ENCODE data around the gene GRAMD2A. TPM values are rescaled to one million over a fixed set of nuclear protein-coding genes. Genes with fewer than 3 reads are reported as not detected.

The GRAMD2A gene
- total RNA-seq, 1 donor from 2014 or later = not detected

DNA sequence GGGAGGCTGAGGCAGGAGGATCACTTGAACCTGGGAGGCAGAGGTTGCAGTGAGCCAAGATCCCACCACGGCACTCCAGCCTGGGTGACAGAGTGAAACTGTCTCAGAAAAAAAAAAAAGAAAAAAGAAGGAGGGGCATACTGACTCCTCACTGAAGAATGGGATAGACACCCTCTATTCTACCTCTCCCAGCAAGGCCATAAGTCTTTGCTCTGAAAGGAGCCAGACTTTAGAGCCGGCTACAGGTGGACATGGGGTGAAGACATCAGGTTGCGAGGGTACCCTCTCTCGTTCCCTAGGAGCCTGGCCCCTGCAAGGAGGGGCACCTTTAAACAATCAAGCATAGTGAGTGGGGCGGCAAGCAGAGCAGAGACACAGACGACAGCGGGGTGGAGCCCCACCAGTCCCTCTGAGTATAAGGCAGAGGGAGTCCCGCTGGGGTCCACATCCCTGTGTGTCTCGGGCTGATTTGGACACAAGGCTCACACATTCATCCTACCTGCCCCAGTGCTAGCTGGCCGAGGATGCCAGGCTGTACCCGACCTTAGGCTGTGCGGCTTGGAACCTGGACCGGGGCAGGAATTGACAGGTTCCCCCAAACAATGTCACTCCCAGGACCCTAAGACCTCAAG, 1.1 kb downstream of the GRAMD2A start:
- no peaks in the 10 kb centered on the region for H3K9me3 Mint-ChIP-seq
- intact Hi-C loops (cut with micrococcal nuclease) = loop anchor here (5.0 kb wide), 1 partner anchor 91 kb away; no protein-coding TSS in a partner anchor
- DNase-seq (ENCODE audit: low spot score) = no peak
- peaks cover 10% of the 10 kb centered on the region for H3K4me1 Mint-ChIP-seq (ENCODE audit: low read depth)
- H3K27ac Mint-ChIP-seq = no peak overlapping the region
- peaks cover 10% of the 10 kb centered on the region for H3K27me3 Mint-ChIP-seq (ENCODE audit: low read depth)
- no peak overlapping the region for H3K4me3 Mint-ChIP-seq (ENCODE audit: low read depth)
- H3K36me3 Mint-ChIP-seq (ENCODE audit: low read depth) = peaks cover 38% of the 10 kb centered on the region

DNA sequence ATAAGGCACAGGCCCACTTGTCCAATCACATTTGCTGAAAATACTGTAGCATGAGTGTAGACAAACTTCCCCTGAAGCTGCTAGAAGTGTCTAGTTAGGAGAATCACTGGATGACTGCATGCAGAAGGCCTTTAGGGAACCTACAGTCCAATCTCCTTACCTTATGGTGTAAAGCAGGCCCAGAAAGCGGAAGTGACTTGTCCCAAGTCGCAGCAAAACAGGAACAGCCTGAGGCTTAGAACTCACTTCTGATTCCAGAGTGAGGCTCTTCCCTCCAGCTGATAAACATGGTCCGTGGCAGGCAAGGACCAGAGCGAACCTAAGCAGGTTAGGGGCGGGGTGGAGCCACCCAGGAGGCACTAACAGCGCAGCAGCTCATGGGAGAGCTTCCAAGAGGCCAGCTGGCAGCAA, 2.5 kb downstream of the GRAMD2A start:
- Mint-ChIP-seq H3K27me3 (ENCODE audit: low read depth) (peaks cover 13% of the 10 kb centered on the region), H3K4me1 (ENCODE audit: low read depth) (peaks cover 5% of the 10 kb centered on the region), H3K27ac (no peak overlapping the region), H3K36me3 (ENCODE audit: low read depth) (peaks cover 24% of the 10 kb centered on the region), H3K9me3 (no peaks in the 10 kb centered on the region), H3K4me3 (ENCODE audit: low read depth) (no peak overlapping the region)
- intact Hi-C loops (cut with micrococcal nuclease) = loop anchor here (5.0 kb wide), 1 partner anchor 92 kb away; no protein-coding TSS in a partner anchor
- DNase-seq (ENCODE audit: low spot score) = no peak

DNA sequence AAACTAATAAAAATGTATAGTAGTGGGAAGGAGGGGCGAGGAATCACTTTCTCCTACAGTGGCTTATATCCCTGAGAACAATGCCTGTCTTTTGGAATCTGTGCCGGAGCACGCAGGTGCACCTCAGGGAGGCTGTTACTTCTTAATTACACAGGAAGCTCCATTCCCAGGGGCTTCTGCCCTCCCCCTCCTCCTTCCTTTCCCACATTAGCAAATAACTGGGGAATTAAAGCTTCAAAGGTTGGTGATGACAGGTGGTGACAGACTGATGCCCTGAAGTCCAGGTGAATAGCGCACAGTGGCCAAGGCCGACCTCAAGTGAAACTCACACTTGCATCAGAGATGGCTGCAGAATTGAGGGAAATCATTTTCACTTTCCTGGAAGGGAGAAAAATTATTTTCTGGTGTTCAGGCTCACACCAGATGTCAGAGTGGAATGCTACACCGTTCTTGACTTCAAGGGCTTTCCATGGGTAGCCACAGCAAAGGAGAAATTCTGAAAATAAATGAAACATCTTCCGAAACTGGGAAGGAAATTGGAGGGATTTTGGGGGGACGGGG, 3.7 kb downstream of the GRAMD2A start:
- H3K27me3 Mint-ChIP-seq (ENCODE audit: low read depth) = peaks cover 22% of the 10 kb centered on the region
- peaks cover 12% of the 10 kb centered on the region for H3K36me3 Mint-ChIP-seq (ENCODE audit: low read depth)
- no peak overlapping the region for H3K27ac Mint-ChIP-seq
- no peak overlapping the region for H3K4me3 Mint-ChIP-seq (ENCODE audit: low read depth)
- peaks cover 5% of the 10 kb centered on the region for H3K4me1 Mint-ChIP-seq (ENCODE audit: low read depth)
- H3K9me3 Mint-ChIP-seq = no peaks in the 10 kb centered on the region
- DNase-seq (ENCODE audit: low spot score) = no peak
- intact Hi-C loops (cut with micrococcal nuclease) = no loop called here

DNA sequence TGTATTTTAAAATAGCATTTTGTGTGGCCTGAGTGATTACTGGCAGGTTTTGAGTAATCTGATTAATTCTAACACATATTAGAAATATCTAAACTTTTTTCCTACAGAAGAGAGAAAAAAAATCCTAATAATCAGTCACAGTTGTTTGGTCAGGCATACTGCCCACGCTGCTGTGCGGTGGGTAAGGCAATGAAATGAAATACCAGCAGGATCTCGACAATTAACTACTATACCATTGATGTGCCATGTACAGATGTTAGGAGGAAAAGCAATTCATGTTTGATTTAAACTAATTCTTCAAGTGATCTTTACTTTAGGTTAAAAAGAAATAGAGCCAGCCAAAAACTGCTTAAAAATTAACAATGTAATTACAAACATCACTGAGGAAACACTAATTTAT, 5.2 kb downstream of the GRAMD2A start:
- Mint-ChIP-seq H3K9me3 (no peaks in the 10 kb centered on the region), H3K27me3 (ENCODE audit: low read depth) (peaks cover 21% of the 10 kb centered on the region), H3K4me3 (ENCODE audit: low read depth) (no peak overlapping the region), H3K27ac (no peak overlapping the region), H3K36me3 (ENCODE audit: low read depth) (no peaks in the 10 kb centered on the region), H3K4me1 (ENCODE audit: low read depth) (no peaks in the 10 kb centered on the region)
- DNase-seq (ENCODE audit: low spot score) = no peak
- intact Hi-C loops (cut with micrococcal nuclease) = no loop called here

DNA sequence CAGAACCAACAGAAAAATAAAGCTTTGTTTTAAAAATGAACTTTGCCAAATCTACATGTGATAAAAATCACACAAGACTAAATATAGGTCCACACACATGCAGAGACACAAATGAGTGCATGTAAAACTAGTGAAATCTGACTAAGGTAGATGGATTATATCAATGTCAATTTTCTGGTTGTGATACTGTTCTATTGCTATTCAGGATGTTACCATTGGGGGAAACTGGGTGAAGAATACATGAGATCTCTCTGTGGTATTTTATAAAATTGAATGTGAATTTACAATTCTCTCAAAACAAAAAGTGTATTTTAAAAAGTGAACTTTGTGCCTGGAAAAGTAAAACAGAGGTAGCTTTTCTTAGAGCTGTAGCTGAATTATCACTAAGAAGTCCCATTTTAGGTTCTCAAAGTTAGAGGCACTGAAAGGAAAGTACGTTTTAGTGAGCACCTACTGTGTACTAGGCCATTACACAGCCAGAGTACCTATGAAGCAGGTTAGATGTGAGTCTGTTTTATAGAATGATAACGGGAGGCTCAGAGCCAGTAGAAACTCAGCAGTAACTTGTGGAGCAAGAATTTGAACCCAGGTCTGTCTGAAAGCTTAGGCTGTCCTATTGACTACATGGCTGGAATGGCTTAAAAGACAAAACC, 8.2 kb downstream of the GRAMD2A start:
- intact Hi-C loops (cut with micrococcal nuclease) = no loop called here
- no peak for DNase-seq (ENCODE audit: low spot score)
- Mint-ChIP-seq H3K36me3 (ENCODE audit: low read depth) (no peaks in the 10 kb centered on the region), H3K4me1 (ENCODE audit: low read depth) (no peaks in the 10 kb centered on the region), H3K27ac (no peak overlapping the region), H3K9me3 (no peaks in the 10 kb centered on the region), H3K27me3 (ENCODE audit: low read depth) (peaks cover 29% of the 10 kb centered on the region), H3K4me3 (ENCODE audit: low read depth) (no peak overlapping the region)

DNA sequence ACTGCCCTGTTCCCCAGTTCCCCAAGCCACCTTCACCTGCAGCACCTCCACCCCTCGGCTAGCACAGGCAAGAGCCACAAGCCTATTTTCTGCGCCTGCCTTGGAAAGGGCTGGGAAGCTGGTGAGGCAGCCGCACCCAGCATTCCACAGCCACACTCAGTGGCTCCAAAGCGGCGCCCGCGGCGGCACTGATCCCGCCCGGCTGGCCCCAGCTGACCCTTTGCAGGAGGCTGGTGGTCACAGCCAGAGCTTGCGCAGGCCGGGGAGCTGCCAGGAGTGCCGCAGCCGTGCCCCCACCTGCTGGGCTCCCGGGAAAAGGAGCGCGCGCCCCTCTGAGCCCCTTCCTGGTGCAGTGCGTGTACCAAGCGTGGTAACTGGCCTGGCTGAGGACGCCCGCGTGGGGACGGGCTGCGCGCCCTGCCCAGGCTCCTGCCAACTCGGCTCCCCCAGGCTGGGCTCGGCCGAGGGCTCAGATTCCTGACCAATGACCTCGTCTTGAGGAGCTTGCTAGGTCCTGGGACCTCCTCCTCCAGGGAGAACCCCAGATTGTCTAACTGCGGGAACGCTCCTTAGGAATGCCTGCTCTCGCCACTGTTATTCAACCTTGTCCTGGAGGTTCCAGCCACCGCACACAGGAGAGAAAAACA, 13.3 kb downstream of the GRAMD2A start:
- no peaks in the 10 kb centered on the region for H3K36me3 Mint-ChIP-seq (ENCODE audit: low read depth)
- no peak overlapping the region for H3K4me3 Mint-ChIP-seq (ENCODE audit: low read depth)
- H3K4me1 Mint-ChIP-seq (ENCODE audit: low read depth) = no peaks in the 10 kb centered on the region
- no peak overlapping the region for H3K27ac Mint-ChIP-seq
- H3K9me3 Mint-ChIP-seq = no peaks in the 10 kb centered on the region
- intact Hi-C loops (cut with micrococcal nuclease) = no loop called here
- H3K27me3 Mint-ChIP-seq (ENCODE audit: low read depth) = peaks cover 37% of the 10 kb centered on the region
- DNase-seq (ENCODE audit: low spot score) = no peak

DNA sequence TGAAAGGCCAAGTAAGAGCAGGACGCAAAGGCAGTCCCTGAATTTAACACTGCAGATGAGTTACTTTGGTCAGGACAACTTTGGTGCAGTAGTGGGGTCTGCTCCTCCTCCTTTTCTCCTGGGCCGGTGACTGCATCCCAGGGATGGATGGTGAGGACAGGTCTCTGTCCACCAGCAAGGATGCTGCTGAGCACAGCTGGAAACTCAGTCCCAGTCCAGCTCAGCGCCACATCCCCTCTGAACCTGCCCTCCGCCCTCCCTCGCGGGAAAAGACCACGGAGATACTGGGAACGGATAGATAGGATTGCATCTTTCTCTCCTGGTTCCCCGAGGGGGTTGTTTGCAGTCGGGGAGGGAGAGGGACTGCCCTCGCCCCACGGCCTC, 13.8 kb downstream of the GRAMD2A start:
- H3K27me3 Mint-ChIP-seq (ENCODE audit: low read depth) = peaks cover 35% of the 10 kb centered on the region
- H3K9me3 Mint-ChIP-seq = no peaks in the 10 kb centered on the region
- DNase-seq (ENCODE audit: low spot score) = no peak
- intact Hi-C loops (cut with micrococcal nuclease) = no loop called here
- H3K4me3 Mint-ChIP-seq (ENCODE audit: low read depth) = no peak overlapping the region
- no peaks in the 10 kb centered on the region for H3K4me1 Mint-ChIP-seq (ENCODE audit: low read depth)
- H3K27ac Mint-ChIP-seq = no peak overlapping the region
- H3K36me3 Mint-ChIP-seq (ENCODE audit: low read depth) = no peaks in the 10 kb centered on the region

DNA sequence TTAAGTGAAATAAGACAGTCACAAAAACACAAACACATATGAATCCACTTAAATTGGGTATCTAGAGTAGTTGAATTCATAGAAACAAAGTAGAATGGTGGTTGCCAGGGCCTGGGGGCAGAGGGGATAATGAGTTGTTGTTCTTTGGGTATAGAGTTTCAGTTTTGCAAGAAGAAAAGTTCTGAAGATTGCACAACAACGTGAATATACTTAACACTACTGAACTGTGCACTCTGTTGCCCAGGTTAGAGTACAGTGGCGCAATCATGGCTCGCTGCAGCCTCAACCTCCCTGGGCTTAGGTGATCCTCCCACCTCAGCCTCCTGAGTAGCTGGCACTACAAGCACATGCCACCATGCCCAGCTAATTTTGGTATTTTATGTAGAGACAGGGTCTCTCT, 14.9 kb downstream of the GRAMD2A start:
- Mint-ChIP-seq H3K4me1 (ENCODE audit: low read depth) (no peaks in the 10 kb centered on the region), H3K27ac (no peak overlapping the region), H3K27me3 (ENCODE audit: low read depth) (peaks cover 31% of the 10 kb centered on the region), H3K36me3 (ENCODE audit: low read depth) (no peaks in the 10 kb centered on the region), H3K9me3 (no peaks in the 10 kb centered on the region), H3K4me3 (ENCODE audit: low read depth) (no peak overlapping the region)
- DNase-seq (ENCODE audit: low spot score) = no peak
- intact Hi-C loops (cut with micrococcal nuclease) = no loop called here

DNA sequence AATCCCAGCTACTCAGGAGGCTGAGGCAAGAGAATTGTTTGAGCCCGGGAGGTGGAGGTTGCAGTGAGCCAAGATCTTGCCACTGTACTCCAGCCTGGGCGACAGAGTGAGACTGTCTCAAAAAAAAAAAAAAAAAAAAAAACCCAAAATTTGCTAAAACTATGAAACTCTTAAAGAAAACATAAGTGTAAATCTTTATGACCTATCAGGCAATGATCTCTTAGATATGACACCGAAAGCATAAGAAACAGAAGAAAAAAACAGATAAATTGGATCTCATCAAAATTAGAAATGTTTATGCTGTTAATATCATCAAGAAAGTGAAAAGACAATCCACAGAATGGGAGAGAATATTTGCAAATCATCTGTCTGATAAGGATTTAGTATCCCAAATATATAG, 15.3 kb downstream of the GRAMD2A start:
- H3K36me3 Mint-ChIP-seq (ENCODE audit: low read depth) = no peaks in the 10 kb centered on the region
- H3K27ac Mint-ChIP-seq = no peak overlapping the region
- intact Hi-C loops (cut with micrococcal nuclease) = no loop called here
- H3K9me3 Mint-ChIP-seq = no peaks in the 10 kb centered on the region
- H3K4me1 Mint-ChIP-seq (ENCODE audit: low read depth) = no peaks in the 10 kb centered on the region
- no peak overlapping the region for H3K4me3 Mint-ChIP-seq (ENCODE audit: low read depth)
- no peak for DNase-seq (ENCODE audit: low spot score)
- H3K27me3 Mint-ChIP-seq (ENCODE audit: low read depth) = peaks cover 31% of the 10 kb centered on the region

DNA sequence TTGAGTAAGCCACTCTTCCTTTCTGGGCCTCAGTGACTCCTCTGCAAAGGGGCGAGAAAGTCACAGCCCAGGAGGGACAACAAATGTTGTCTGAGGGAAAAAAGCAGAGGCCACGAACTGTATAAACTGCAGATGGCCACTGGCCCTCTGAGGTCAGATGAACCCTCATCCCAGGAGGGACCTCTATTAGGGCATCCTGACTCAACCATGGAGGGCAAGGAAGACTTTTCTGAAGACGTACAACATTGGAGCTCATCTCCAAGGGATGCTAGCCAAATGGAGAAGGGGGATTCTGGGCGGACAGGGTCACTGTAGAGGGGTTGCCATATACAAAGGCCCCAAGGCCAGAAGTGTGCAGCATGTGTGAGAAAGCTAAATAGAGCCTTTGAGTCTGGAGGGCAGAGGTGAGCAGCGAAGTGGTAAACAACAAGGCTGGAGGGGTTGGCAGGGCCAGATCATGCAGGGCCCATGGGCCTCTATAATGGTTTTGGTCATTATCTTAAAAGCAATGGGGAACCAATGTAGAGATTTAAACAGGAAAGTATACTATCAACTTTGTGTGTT, 16.7 kb downstream of the GRAMD2A start:
- no peaks in the 10 kb centered on the region for H3K36me3 Mint-ChIP-seq (ENCODE audit: low read depth)
- H3K9me3 Mint-ChIP-seq = no peaks in the 10 kb centered on the region
- H3K27me3 Mint-ChIP-seq (ENCODE audit: low read depth) = peaks cover 31% of the 10 kb centered on the region
- no peaks in the 10 kb centered on the region for H3K4me1 Mint-ChIP-seq (ENCODE audit: low read depth)
- H3K4me3 Mint-ChIP-seq (ENCODE audit: low read depth) = no peak overlapping the region
- H3K27ac Mint-ChIP-seq = no peak overlapping the region
- intact Hi-C loops (cut with micrococcal nuclease) = no loop called here
- no peak for DNase-seq (ENCODE audit: low spot score)

DNA sequence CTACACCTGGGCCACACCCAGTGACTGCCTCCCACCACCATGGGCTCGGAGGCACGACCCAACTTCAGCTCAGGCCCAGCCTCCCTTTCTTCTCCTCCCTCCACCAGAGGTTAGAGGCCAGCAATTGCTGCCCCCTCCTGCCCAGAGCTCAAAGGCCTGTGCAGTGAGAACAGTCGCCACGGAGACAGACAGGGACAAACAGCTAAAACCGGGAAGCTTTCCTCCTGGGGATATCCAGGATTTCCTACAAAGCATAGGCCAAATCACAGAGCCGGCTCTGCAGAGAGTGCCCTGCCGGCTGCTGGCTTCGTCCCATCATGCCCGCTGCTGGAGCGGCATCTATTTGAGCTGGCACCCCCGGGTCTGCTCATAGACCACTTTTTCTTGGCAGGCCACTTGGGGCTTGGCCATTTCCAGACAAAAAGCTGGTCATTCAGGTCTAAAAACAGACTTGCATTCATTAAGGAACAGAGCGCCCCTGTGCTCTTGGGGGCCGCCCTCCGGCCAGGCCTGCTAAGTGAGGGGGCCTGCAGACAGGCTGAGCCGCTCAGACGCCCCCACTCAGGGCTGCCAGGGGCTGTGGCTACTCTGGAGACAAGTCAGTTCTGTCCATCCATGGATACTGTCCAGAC, 17.5 kb downstream of the GRAMD2A start:
- Mint-ChIP-seq H3K4me1 (ENCODE audit: low read depth) (no peaks in the 10 kb centered on the region), H3K27ac (no peak overlapping the region), H3K27me3 (ENCODE audit: low read depth) (peaks cover 30% of the 10 kb centered on the region), H3K4me3 (ENCODE audit: low read depth) (no peak overlapping the region), H3K36me3 (ENCODE audit: low read depth) (no peaks in the 10 kb centered on the region), H3K9me3 (no peaks in the 10 kb centered on the region)
- intact Hi-C loops (cut with micrococcal nuclease) = no loop called here
- DNase-seq (ENCODE audit: low spot score) = no peak

DNA sequence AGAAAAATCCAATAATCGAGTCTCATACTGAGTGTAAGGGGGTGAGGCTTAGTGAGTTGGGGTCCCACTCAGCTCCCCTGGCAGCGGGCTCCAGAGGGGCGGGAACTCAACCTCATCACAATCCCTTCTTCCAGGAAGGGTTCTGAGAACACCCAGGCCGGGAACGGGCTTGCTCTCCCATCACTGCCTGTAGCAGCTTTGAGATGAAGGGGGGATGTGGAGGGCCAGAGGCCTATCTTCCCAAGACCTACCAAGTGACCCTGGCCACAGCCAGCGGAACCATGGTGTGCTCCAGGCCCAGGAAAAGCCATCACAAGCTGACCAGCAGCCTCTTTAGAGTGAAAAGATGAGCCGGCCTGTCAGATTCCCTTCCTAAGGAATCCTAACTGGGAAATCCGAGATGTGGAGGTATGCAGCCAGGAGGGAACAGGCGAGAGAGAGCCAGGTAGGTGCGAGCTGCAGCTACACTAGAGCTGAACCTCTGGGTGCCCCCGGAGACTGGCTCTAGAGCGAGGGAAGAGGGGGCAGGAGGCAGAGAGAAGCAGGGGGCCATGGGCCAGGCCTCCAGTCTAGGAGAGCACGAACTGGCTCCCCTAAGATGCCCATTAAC, 18.5 kb downstream of the GRAMD2A start:
- no peak overlapping the region for H3K27ac Mint-ChIP-seq
- DNase-seq (ENCODE audit: low spot score) = no peak
- intact Hi-C loops (cut with micrococcal nuclease) = no loop called here
- H3K27me3 Mint-ChIP-seq (ENCODE audit: low read depth) = peaks cover 28% of the 10 kb centered on the region
- H3K9me3 Mint-ChIP-seq = no peaks in the 10 kb centered on the region
- no peaks in the 10 kb centered on the region for H3K4me1 Mint-ChIP-seq (ENCODE audit: low read depth)
- no peak overlapping the region for H3K4me3 Mint-ChIP-seq (ENCODE audit: low read depth)
- no peaks in the 10 kb centered on the region for H3K36me3 Mint-ChIP-seq (ENCODE audit: low read depth)
